ENCODE results near the gene RASA3. TPM values are rescaled to one million over a fixed set of nuclear protein-coding genes. Genes with fewer than 3 reads are reported as not detected.

The RASA3 gene
- polyA plus RNA-seq, 1 donor from 2014 or later, result 8.5 TPM

DNA sequence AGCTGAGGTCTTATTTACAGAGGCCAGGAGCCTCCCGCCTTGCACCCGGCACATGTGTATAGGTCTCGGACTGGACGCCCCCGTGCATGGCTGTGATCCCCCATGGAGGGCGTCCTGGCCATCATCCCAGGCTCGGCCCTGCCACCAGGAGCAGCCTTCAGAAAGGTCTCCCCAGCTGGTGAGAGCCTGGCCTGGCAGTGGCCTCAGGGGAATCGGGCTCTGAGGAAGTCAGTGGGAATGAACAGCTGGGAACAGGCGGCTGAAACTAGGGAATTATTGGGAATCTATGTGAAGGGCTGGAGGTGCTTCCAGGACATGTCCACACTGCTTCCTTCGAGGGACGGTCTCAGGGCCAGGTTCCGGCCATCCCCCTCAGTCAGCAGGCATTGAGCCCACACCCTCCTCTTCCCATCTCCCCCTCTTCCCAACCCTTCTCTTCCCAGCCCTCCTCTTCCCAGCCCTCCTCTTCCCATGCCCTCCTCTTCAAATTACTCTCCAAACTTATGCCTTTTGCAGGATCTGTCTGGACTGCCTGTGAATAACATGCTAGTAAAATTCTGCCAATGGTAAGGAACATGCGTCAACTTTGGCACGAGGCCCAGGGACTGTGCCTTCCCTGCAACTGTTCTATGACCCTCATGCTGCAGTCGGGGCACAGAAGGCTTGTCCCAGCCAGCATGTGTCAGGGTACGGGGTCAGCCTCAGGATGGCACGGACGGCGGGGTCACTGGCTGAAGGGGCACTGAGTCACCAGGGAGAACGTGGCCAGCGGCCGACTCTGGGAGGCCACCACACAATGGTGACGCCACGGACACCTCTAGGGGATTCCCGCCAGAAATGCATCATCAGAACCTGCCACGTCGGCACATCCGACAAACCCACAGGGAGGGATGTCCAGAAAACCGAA lies 134.3 kb downstream of the RASA3 start:
- no peaks in the 10 kb centered on the region for H3K79me2 ChIP-seq (replicated peaks; ENCODE audit: insufficient read depth, low read length)
- no peak overlapping the region for H3K9ac ChIP-seq (ENCODE audit: low read length)
- H3F3A ChIP-seq (ENCODE audit: insufficient read depth, low read length, poor library complexity, severe bottlenecking), result no peaks in the 10 kb centered on the region
- TF ChIP-seq TAF1 (IDR thresholded peaks at IDR 0.05; ENCODE audit: low read depth) (no peak), REST (IDR thresholded peaks at IDR 0.05; ENCODE audit: borderline replicate concordance) (no peak), RAD21 (conservative IDR thresholded peaks at IDR 0.05) (no peak), EZH2 (IDR thresholded peaks at IDR 0.05; ENCODE audit: borderline replicate concordance, insufficient read depth, low read length, poor library complexity, severe bottlenecking) (no peak), EP300 (conservative IDR thresholded peaks at IDR 0.05; ENCODE audit: poor library complexity, severe bottlenecking) (no peak), MXI1 (conservative IDR thresholded peaks at IDR 0.05; ENCODE audit: poor library complexity, severe bottlenecking) (no peak), SMC3 (conservative IDR thresholded peaks at IDR 0.05; ENCODE audit: poor library complexity) (no peak), POLR2AphosphoS5 (IDR thresholded peaks at IDR 0.05) (no peak)
- TF ChIP-seq, protein P1, sequence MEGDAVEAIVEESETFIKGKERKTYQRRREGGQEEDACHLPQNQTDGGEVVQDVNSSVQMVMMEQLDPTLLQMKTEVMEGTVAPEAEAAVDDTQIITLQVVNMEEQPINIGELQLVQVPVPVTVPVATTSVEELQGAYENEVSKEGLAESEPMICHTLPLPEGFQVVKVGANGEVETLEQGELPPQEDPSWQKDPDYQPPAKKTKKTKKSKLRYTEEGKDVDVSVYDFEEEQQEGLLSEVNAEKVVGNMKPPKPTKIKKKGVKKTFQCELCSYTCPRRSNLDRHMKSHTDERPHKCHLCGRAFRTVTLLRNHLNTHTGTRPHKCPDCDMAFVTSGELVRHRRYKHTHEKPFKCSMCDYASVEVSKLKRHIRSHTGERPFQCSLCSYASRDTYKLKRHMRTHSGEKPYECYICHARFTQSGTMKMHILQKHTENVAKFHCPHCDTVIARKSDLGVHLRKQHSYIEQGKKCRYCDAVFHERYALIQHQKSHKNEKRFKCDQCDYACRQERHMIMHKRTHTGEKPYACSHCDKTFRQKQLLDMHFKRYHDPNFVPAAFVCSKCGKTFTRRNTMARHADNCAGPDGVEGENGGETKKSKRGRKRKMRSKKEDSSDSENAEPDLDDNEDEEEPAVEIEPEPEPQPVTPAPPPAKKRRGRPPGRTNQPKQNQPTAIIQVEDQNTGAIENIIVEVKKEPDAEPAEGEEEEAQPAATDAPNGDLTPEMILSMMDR (IDR thresholded peaks at IDR 0.05; ENCODE audit: poor library complexity, severe bottlenecking), result no peak
- H3K9me3 ChIP-seq (ENCODE audit: low read length), result no peaks in the 10 kb centered on the region
- H3K4me3 ChIP-seq (ENCODE audit: low read length), result no peak overlapping the region
- H3K9me2 ChIP-seq (ENCODE audit: insufficient read depth, low read length), result no peaks in the 10 kb centered on the region
- H3K27ac ChIP-seq (ENCODE audit: low read length), result no peak overlapping the region
- no peaks in the 10 kb centered on the region for H4K20me1 ChIP-seq (ENCODE audit: insufficient read depth)
- H3K4me2 ChIP-seq (ENCODE audit: low read length), result no peak overlapping the region
- no peaks in the 10 kb centered on the region for H3K36me3 ChIP-seq (ENCODE audit: insufficient read depth, low read length)
- H2AFZ ChIP-seq (ENCODE audit: low read depth, low read length), result no peak overlapping the region
- H3K27me3 ChIP-seq (ENCODE audit: insufficient read depth, low read depth, low read length), result no peaks in the 10 kb centered on the region

- TF ChIP-seq, protein P1 (IDR thresholded peaks at IDR 0.05; ENCODE audit: poor library complexity, severe bottlenecking), result no peak
- TF ChIP-seq RAD21 (conservative IDR thresholded peaks at IDR 0.05) (no peak), EP300 (conservative IDR thresholded peaks at IDR 0.05; ENCODE audit: poor library complexity, severe bottlenecking) (no peak), POLR2AphosphoS5 (IDR thresholded peaks at IDR 0.05) (no peak), SMC3 (conservative IDR thresholded peaks at IDR 0.05; ENCODE audit: poor library complexity) (no peak), TAF1 (IDR thresholded peaks at IDR 0.05; ENCODE audit: low read depth) (no peak), REST (IDR thresholded peaks at IDR 0.05; ENCODE audit: borderline replicate concordance) (no peak), MXI1 (conservative IDR thresholded peaks at IDR 0.05; ENCODE audit: poor library complexity, severe bottlenecking) (no peak), EZH2 (IDR thresholded peaks at IDR 0.05; ENCODE audit: borderline replicate concordance, insufficient read depth, low read length, poor library complexity, severe bottlenecking) (no peak)
- Histone ChIP-seq H3K27me3 (ENCODE audit: insufficient read depth, low read depth, low read length) (no peaks in the 10 kb centered on the region), H2AFZ (ENCODE audit: low read depth, low read length) (no peak overlapping the region), H4K20me1 (ENCODE audit: insufficient read depth) (no peaks in the 10 kb centered on the region), H3K9me2 (ENCODE audit: insufficient read depth, low read length) (no peaks in the 10 kb centered on the region), H3K27ac (ENCODE audit: low read length) (no peak overlapping the region), H3F3A (ENCODE audit: insufficient read depth, low read length, poor library complexity, severe bottlenecking) (no peaks in the 10 kb centered on the region), H3K36me3 (ENCODE audit: insufficient read depth, low read length) (no peaks in the 10 kb centered on the region), H3K9ac (ENCODE audit: low read length) (no peak overlapping the region), H3K9me3 (ENCODE audit: low read length) (no peaks in the 10 kb centered on the region), H3K4me3 (ENCODE audit: low read length) (no peak overlapping the region), H3K79me2 (replicated peaks; ENCODE audit: insufficient read depth, low read length) (no peaks in the 10 kb centered on the region), H3K4me2 (ENCODE audit: low read length) (no peak overlapping the region)
These were observed 135.3 kb downstream of the RASA3 start for GRCh38 chr13:113996912-113997745.
